ENCODE results near the gene SLC25A1. TPM values are rescaled to one million over a fixed set of nuclear protein-coding genes. Genes with fewer than 3 reads are reported as not detected.

Gene SLC25A1
- total RNA-seq, 4 donors from 2014 or later, result 49.2 to 68.0 (median 57.3) TPM

- H3K4me1 ChIP-seq, result peaks cover 39 to 54% (median 46%) of the 10 kb centered on the region in 3 donors
- intact Hi-C loops (cut with DNase I), result no loop called here
- DNase-seq, result no peak
Measured at GRCh38 chr22:19178065-19178656, 375 bp downstream of the SLC25A1 start.

GRCh38 chr22:19177164-19178064 lies 1.1 kb downstream of the SLC25A1 start:
- Histone ChIP-seq H3K27ac (peak overlapping the region; percentile 74 to 99 (median 96)), H3K4me3 (peak overlapping the region; percentile 54 to 96 (median 92)), H3K36me3 (peaks cover 0 to 21% (median 0%) of the 10 kb centered on the region in 3 donors), H3K27me3 (no peaks in the 10 kb centered on the region), H3K4me1 (peaks cover 47 to 61% (median 54%) of the 10 kb centered on the region in 3 donors), H3K9me3 (no peaks in the 10 kb centered on the region)
- TF ChIP-seq POLR2A (IDR thresholded peaks at IDR 0.05), result no peak
- TF ChIP-seq CTCF (IDR thresholded peaks at IDR 0.05), result no peak
- 31% methylated on average over 17 of the region's 55 CpGs; no CpG with 5 or more reads in 1 of the 2 donors for WGBS, 2 donors
- intact Hi-C loops (cut with DNase I), result no loop called here
- no peak for DNase-seq

More at GRCh38 chr22:19178065-19178656, 375 bp downstream of the SLC25A1 start:
- Histone ChIP-seq H3K36me3 (peaks cover 0 to 21% (median 0%) of the 10 kb centered on the region in 3 donors), H3K9me3 (no peaks in the 10 kb centered on the region), H3K27ac (peak overlapping the region; percentile 74 to 99 (median 96)), H3K27me3 (no peaks in the 10 kb centered on the region), H3K4me3 (peak overlapping the region; percentile 54 to 96 (median 92))
- no CpG with 5 or more reads among the region's 80 CpGs for WGBS, 2 donors
- TF ChIP-seq CTCF (IDR thresholded peaks at IDR 0.05) (peak in 1 of 6 experiments; percentile 6), POLR2A (IDR thresholded peaks at IDR 0.05) (no peak)

GRCh38 chr22:19176732-19177131 lies 1.8 kb downstream of the SLC25A1 start:
- no peak for DNase-seq
- peak overlapping the region in 2 of 4 donors; percentile 74 to 98 for H3K27ac ChIP-seq
- H3K27me3 ChIP-seq, result no peaks in the 10 kb centered on the region
- TF ChIP-seq POLR2A (IDR thresholded peaks at IDR 0.05) (no peak), CTCF (IDR thresholded peaks at IDR 0.05) (no peak)
- peak overlapping the region in 1 of 4 donors; percentile 92 for H3K4me3 ChIP-seq
- WGBS, 2 donors, result 80% methylated on average over 3 of the region's 12 CpGs; no CpG with 5 or more reads in 1 of the 2 donors
- intact Hi-C loops (cut with DNase I), result no loop called here
- H3K9me3 ChIP-seq, result no peaks in the 10 kb centered on the region
- H3K36me3 ChIP-seq, result peaks cover 0 to 21% (median 0%) of the 10 kb centered on the region in 3 donors
- peaks cover 52 to 67% (median 59%) of the 10 kb centered on the region in 3 donors for H3K4me1 ChIP-seq

GRCh38 chr22:19176175-19176643 lies 2.3 kb downstream of the SLC25A1 start:
- intact Hi-C loops (cut with DNase I), result no loop called here
- no peak for DNase-seq
- Histone ChIP-seq H3K27me3 (no peaks in the 10 kb centered on the region), H3K4me3 (no peak overlapping the region), H3K9me3 (no peaks in the 10 kb centered on the region), H3K36me3 (peaks cover 0 to 21% (median 0%) of the 10 kb centered on the region in 3 donors), H3K4me1 (peaks cover 52 to 68% (median 59%) of the 10 kb centered on the region in 3 donors), H3K27ac (peak overlapping the region in 1 of 4 donors; percentile 14)
- TF ChIP-seq POLR2A (IDR thresholded peaks at IDR 0.05), result no peak
- TF ChIP-seq CTCF (IDR thresholded peaks at IDR 0.05), result no peak
- WGBS, 2 donors, result 66 to 86% methylated on average over 5 of the region's 12 CpGs
